ENCODE results near the gene MRGPRG. TPM values are rescaled to one million over a fixed set of nuclear protein-coding genes. Genes with fewer than 3 reads are reported as not detected.

MRGPRG gene
- total and polyA plus RNA-seq, 9 donors: not detected

GRCh38 chr11:3225826-3226750, 7.5 kb upstream of the MRGPRG start:
- no peaks in the 10 kb centered on the region for H3K4me1 ChIP-seq (ENCODE audit: insufficient read depth)
- no peak for TF ChIP-seq EP300 (IDR thresholded peaks at IDR 0.05)
- no peak overlapping the region for H3K4me3 ChIP-seq
- 86 to 90% (median 87%) methylated on average over 20 to 21 of the region's 21 CpGs for WGBS, 3 donors
- no peaks in the 10 kb centered on the region for H3K36me3 ChIP-seq
- no peak for DNase-seq
- no peaks in the 10 kb centered on the region for H3K9me3 ChIP-seq
- H3K27me3 ChIP-seq: no peaks in the 10 kb centered on the region
- no peak overlapping the region for H3K27ac ChIP-seq
- intact Hi-C loops (cut with DNase I): no loop called here

GRCh38 chr11:3225159-3225758, 6.6 kb upstream of the MRGPRG start:
- H3K9me3 ChIP-seq: no peaks in the 10 kb centered on the region
- no peaks in the 10 kb centered on the region for H3K4me1 ChIP-seq (ENCODE audit: insufficient read depth)
- peak in 2 of 5 donors; percentile 7 to 8 for DNase-seq
- H3K27me3 ChIP-seq: no peaks in the 10 kb centered on the region
- H3K27ac ChIP-seq: no peak overlapping the region
- no peaks in the 10 kb centered on the region for H3K36me3 ChIP-seq
- 51 to 64% (median 51%) methylated on average over 16 to 17 of the region's 17 CpGs for WGBS, 3 donors
- no peak for TF ChIP-seq POLR2A (IDR thresholded peaks at IDR 0.05)
- TF ChIP-seq EP300 (IDR thresholded peaks at IDR 0.05): no peak
- no peak for TF ChIP-seq CTCF (IDR thresholded peaks at IDR 0.05)
- H3K4me3 ChIP-seq: no peak overlapping the region
- intact Hi-C loops (cut with DNase I): no loop called here

- DNase-seq: peak in 1 of 5 donors; percentile 9
- 37 to 54% (median 52%) methylated on average over 21 of the region's 21 CpGs for WGBS, 3 donors
- no peak overlapping the region for H3K27ac ChIP-seq
- intact Hi-C loops (cut with DNase I): no loop called here
- H3K4me3 ChIP-seq: no peak overlapping the region
- no peaks in the 10 kb centered on the region for H3K4me1 ChIP-seq (ENCODE audit: insufficient read depth)
- TF ChIP-seq CTCF (IDR thresholded peaks at IDR 0.05) (no peak), POLR2A (IDR thresholded peaks at IDR 0.05) (no peak), EP300 (IDR thresholded peaks at IDR 0.05) (no peak)
- H3K27me3 ChIP-seq: no peaks in the 10 kb centered on the region
- no peaks in the 10 kb centered on the region for H3K9me3 ChIP-seq
- no peaks in the 10 kb centered on the region for H3K36me3 ChIP-seq
These were observed 5.9 kb upstream of the MRGPRG start for GRCh38 chr11:3224401-3225057.

- Histone ChIP-seq H3K4me1 (ENCODE audit: insufficient read depth) (no peaks in the 10 kb centered on the region), H3K27me3 (no peaks in the 10 kb centered on the region), H3K4me3 (no peak overlapping the region), H3K9me3 (no peaks in the 10 kb centered on the region), H3K36me3 (no peaks in the 10 kb centered on the region), H3K27ac (no peak overlapping the region)
- peak in 1 of 5 donors; percentile 4 for DNase-seq
- 52 to 76% (median 67%) methylated on average over 4 of the region's 4 CpGs for WGBS, 3 donors
- TF ChIP-seq CTCF (IDR thresholded peaks at IDR 0.05): no peak
- no peak for TF ChIP-seq POLR2A (IDR thresholded peaks at IDR 0.05)
- TF ChIP-seq EP300 (IDR thresholded peaks at IDR 0.05): no peak
- intact Hi-C loops (cut with DNase I): no loop called here
These were observed 5.3 kb upstream of the MRGPRG start for GRCh38 chr11:3223932-3224381.
